HG03097 (cell line): ENCODE measurements around the gene GALC.
"Not testable (repeated sequence)": the region's sequence is repeated elsewhere in the genome, so short reads cannot be mapped to it uniquely, and the experiment has no call there.

Experiments
- ATAC-seq: cut with Tn5 transposase; IDR thresholded peaks from one replicate; pipeline ENCODE4 v1.9.1; 2021; ENCODE audit not compliant: unreplicated experiment, low FRiP score

The GALC gene

GRCh38 chr14:87992718-87993628, at the start of gene GALC:
Gene GALC, minus strand, starts transcription at chr14:87993182. Its CDS starts 18 bp downstream, at chr14:87993164.
- peak; percentile 88 for ATAC-seq

GRCh38 chr14:88040146-88040545, 47.2 kb upstream of the GALC start:
- ATAC-seq: no peak

GRCh38 chr14:88039197-88039596, 46.2 kb upstream of the GALC start:
- ATAC-seq: no peak

GRCh38 chr14:88037325-88037724, 44.3 kb upstream of the GALC start:
- ATAC-seq: no peak

- ATAC-seq: no peak
Measured at GRCh38 chr14:88036422-88036821, 43.4 kb upstream of the GALC start.

DNA sequence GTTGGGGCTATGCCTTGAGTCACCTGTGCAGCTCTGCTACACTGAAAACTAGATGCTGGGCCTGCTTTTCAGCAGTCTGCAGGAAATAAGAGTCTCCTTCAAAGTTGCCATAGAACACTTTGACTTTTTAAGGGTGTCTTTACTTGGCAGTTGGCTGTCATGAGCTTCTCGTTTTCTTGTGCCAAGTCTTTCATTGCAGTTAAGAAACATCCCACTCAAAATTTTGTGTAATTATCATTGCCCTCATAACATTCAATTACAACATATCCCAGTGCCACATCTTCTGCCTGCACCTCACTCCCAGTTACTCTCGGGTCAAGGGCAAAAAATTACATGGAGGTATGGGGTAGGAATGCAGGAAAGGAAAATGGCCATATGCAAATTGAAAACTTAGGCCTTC, 41.1 kb upstream of the GALC start:
- ATAC-seq: no peak

GRCh38 chr14:88032373-88032772, 39.4 kb upstream of the GALC start:
- no peak for ATAC-seq

DNA sequence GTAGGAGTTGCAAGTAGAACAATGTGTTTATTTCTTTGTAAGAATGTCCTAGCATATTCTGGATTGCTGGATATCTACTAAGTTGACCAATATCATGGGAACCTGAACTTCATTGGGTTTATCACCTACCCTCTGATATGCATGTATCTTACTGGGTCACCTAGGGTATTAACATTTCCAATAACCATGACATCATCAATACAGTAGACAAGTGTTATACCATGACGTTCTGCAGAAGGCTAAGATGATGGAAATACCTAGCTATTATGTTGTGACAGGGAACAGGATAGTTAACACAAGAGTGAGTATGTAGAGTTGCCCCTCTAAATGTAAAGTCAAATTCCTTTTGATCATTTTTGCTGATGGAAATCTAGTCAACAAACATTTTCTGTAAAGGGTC, 37.9 kb upstream of the GALC start:
- ATAC-seq: no peak

- ATAC-seq: no peak
Measured at GRCh38 chr14:88030079-88030478, 37.1 kb upstream of the GALC start.

DNA sequence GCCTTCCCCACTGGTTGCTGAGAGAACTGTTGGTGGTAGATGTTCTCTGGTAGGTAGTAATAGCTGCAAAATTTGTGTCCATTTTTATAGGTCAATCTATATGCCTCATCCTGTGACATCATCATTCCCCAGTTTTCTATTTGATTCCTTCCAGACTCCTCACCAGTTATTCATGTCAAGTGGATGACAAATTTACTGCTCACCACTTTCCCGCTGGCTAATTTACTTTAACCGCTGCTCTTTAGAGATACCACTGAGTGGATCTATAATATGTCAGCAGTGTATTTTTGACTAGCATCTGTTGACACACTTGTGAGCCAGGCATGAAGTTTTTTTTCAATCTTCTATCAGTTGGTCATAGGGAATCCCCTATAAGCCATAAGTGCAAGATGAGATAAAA, 36.5 kb upstream of the GALC start:
- ATAC-seq: no peak

DNA sequence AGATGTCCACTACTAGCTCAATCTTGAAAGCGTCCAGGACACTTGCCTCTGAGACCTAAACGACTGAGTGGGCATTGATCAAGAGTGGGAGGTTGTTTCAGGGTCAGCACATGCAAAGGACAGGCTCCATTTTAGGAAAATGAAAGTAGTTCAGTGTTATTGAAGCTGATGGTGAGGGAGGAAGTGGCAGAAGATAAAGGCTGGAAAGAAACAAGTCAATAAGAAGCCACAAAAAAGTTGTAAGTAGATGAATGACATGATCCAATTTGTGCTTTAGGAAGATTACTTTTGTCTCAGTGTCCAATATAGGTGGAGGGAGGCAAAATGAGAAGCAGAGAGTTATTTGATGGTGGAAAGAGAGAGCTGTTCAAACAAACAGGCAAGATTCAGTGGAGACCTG, 33.9 kb upstream of the GALC start:
- no peak for ATAC-seq

GRCh38 chr14:88025313-88025712, 32.3 kb upstream of the GALC start:
- ATAC-seq: no peak

- not testable (repeated sequence) for ATAC-seq
Measured at GRCh38 chr14:88024252-88025086, 31.5 kb upstream of the GALC start.

GRCh38 chr14:88023658-88024187, 30.7 kb upstream of the GALC start:
- ATAC-seq: no peak

- no peak for ATAC-seq
Measured at GRCh38 chr14:88017535-88017934, 24.6 kb upstream of the GALC start.

- no peak for ATAC-seq
Measured at GRCh38 chr14:88016768-88017167, 23.8 kb upstream of the GALC start.

DNA sequence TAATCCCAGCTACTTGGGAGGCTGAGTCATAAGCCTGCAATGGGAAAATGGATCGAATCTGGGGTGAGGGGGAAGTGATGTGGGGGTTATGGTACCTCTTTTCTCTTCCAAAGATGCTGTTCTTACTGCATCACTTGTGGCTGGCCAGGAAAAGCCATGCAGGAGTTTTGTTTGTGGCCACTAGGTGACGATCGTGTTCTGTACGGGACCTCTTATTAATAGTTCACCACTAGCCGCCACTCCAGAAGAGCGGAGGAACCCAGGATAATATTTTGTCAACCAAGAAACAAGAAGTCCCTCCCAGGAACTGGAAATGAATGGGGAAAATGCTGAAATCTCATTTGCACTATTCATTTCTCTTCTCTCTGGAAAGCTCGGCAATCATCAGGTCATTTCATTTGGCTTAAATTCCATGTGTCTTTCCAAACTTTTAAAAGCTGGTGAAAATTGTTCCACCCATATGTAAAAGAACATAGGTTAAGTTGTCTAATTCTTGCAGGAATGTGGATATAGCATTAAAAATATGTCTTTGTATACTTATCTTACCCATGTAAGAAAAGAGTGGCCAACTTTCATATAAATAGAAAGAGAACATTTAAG, 20.9 kb upstream of the GALC start:
- peak; percentile 94 for ATAC-seq

- ATAC-seq: no peak
Measured at GRCh38 chr14:88012495-88012894, 19.5 kb upstream of the GALC start.

DNA sequence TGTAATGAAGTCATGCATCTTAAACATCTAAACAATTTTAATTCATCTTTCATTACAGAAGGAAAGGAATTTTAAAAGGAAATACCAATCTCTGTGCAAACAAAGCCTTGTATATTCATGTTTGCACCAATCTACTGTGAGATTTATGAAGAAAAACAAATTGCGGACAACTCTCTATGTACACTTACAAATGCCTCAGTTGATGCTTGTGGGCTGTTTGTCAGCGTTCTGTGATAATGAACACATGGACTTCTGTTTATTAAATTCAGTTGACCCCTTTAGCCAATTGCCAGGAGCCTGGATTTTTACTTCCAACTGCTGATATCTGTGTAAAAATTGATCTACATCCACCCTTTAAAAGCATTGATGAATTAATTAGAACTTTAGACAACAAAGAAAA, 17.3 kb upstream of the GALC start:
- no peak for ATAC-seq

DNA sequence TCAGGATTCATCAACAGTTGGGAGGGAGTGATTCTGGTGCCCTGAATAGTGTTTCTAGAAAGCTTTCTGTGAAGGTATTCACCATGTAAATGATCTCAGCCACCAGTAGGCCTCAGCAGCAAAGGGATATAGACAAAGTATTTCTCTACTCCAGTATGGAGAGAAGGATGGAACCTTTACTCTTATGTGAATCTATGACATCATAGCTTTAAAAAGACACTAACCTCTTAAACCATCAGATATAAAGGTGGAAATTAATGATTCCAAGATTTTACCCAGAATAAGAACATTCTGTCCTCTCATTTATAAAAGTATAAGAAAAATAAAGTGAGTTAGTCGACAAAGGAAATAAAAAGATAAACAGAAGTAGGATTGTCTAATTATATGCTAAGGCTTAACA, 16.5 kb upstream of the GALC start:
- ATAC-seq: no peak
